Jurkat, Clone E6-1 (cell line): ENCODE data around the gene POLK.
"Not testable (repeated sequence)": the region's sequence is repeated elsewhere in the genome, so short reads cannot be mapped to it uniquely, and the experiment has no call there.

Experiments used
- DNase-seq: peaks from one replicate; pipeline ENCODE4 v3.0.0-alpha.2; 2011; ENCODE audit warnings: low read depth, low spot score
- H3K4me3 ChIP-seq: 2 replicates; pipeline ENCODE4 v1.5.1; 2011; ENCODE audit warnings: mild to moderate bottlenecking, low read length, control low read depth, moderate library complexity

The POLK gene

GRCh38 chr5:75588666-75589065 lies 77.0 kb downstream of the POLK start:
- no peak overlapping the region for H3K4me3 ChIP-seq
- no peak for DNase-seq

GRCh38 chr5:75600535-75600934 lies 88.8 kb downstream of the POLK start:
- no peak overlapping the region for H3K4me3 ChIP-seq
- DNase-seq = peak; percentile 47

DNA sequence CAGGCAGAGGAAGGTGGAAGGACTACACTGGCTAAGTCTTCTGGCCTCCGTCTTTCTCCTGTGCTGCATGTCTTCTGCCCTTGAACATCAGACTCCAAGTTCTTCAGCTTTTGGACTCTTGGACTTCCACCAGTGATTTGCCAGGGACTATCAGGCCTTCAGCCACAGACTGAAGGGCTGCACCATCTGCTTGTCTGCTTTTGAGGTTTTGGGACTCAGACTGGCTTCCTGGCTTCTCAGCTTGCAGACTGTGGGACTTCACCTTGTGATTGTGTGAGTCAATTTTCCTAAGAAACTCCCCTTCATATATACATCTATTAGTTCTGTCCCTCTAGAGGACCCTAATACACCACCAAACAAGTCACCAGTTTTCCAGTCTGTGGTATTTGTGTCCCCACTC lies 89.9 kb downstream of the POLK start:
- DNase-seq = no peak
- no peak overlapping the region for H3K4me3 ChIP-seq

- no peak for DNase-seq
- H3K4me3 ChIP-seq = no peak overlapping the region
These were observed 90.3 kb downstream of the POLK start for GRCh38 chr5:75601996-75602395.

DNA sequence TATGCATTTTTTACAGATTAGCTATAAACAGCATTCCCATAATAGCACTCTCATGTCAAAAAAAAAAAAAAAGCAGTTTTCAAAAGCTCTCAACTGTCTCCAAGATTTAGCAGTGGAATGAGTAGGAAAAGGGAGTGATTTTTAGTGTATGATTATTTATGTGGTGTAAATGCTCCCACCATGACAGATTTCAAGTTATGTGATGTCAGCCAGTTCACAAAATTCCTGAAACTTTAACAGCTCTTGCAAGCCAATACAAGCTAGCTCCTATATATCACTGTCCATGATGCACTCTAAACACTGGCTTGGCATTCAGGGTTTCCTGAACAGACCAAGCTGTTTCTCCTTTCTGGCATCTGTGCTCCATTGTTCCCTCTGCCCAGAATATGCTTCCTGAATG lies 91.7 kb downstream of the POLK start:
- H3K4me3 ChIP-seq = no peak overlapping the region
- DNase-seq = no peak

- no peak overlapping the region for H3K4me3 ChIP-seq
- DNase-seq = no peak
These were observed 92.1 kb downstream of the POLK start for GRCh38 chr5:75603821-75604220.

GRCh38 chr5:75607341-75607740 lies 95.7 kb downstream of the POLK start:
- DNase-seq, H3K4me3 ChIP-seq: not testable (repeated sequence)

DNA sequence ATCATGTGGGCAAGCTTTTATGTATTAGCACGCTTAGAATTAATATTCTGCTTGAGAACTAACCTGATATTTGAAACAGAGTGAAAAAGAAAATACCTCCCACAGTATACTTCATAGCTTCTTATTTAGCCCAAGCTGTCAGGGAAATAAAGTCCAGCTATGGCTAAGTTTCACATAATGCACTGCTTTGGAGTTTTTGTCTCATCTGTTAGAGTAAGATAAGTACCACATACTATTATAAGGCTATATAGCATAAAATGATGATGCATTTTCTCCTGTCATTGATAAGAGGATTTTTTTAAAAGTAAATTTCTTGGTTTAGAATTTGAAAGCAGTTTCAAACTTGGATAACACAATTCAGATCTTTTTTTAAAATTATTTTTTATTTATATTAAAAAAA lies 97.2 kb downstream of the POLK start:
- no peak overlapping the region for H3K4me3 ChIP-seq
- no peak for DNase-seq

GRCh38 chr5:75610201-75610600 lies 98.5 kb downstream of the POLK start:
- DNase-seq = no peak
- H3K4me3 ChIP-seq = no peak overlapping the region

GRCh38 chr5:75610859-75611310 lies 99.2 kb downstream of the POLK start:
- H3K4me3 ChIP-seq, DNase-seq: not testable (repeated sequence)

DNA sequence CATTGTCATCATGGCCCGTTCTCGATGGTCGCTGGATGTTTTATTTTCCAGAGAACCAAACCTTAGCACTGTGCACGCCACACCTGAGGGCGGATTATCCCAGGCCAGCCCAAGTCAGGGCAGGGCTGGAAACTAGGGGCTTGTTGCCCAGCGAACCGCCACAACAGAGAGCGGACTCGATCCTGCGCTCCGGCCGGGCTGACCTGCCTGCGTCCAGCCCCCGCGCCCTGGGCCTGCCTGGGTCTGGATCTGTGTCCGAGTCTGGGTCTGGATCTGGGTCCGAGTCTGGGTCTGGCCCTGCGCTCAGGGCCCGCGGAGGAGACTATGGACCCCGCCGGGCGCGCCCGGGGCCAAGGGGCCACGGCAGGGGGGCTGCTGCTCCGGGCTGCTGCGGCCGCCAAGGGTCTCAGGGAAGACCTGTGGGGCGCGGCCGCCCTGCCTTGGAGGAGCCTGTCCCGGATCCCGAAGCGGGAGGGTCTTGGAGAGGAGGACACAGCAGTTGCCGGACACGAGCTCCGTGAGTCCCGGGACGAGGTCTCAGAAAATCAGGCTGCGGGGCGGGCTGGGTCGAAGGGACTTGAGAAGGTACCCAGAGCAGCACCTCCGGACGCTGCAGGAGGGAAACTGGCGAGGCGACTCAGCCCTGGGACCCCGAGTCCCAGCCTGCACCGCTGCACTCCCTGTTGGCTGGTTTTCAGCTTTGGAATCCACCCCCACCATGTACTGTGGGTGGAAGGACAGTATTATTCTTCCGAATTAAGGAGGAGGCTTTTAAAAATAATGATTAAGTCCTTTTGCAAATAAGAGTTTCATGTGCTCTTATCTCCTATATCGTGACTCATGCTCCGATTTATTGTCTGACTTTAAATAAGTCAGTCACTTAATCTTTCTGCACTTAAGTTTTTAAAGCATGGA lies 99.9 kb downstream of the POLK start, which contains the start of gene ANKDD1B:
Gene ANKDD1B (plus strand): TSS at position 143 of the 915 bp plus-strand sequence. CDS start 182 bp downstream, at position 325.
- DNase-seq = no peak
- H3K4me3 ChIP-seq = no peak within 1 kb of the TSS

DNA sequence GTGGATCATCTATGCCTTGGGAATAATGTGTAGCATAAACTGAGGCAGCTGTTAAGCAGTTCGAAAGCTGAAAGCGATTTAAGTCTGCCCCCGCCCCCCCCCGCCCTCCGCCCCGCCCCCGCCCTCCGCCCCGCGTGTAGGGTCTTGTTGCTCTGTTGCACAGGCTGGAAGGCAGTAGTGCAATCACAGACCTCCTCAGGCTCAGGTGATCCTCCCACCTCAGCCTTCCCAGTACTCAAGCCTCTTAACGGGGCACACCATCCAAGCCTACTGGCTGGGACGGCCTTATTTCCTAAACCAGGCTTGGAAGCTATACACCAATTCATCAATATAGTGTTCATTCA lies 100.5 kb downstream of the POLK start:
- no peak for DNase-seq
- H3K4me3 ChIP-seq = no peak overlapping the region

GRCh38 chr5:75612901-75613300 lies 101.2 kb downstream of the POLK start:
- no peak for DNase-seq

DNA sequence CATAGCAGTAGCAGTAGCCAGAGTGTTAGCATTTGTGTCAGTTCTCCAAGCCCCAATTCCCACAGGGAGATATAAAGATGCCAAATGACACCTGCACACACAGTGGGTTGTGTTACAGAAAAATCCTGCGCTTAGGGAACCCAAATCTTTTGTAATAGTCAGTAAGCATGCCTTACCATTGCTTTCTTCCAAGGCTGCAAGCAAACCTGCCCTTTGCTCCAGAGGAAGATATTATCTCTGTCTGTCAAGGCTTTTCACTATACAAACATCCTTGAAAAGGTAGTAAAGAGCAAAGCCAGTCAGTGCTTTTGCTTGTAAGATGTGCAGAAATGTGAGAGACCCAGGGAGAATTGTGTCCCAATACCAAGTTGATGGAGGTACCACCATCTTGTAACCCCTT lies 102.5 kb downstream of the POLK start:
- no peak overlapping the region for H3K4me3 ChIP-seq
- no peak for DNase-seq

More at GRCh38 chr5:75612901-75613300, 101.2 kb downstream of the POLK start:
- no peak overlapping the region for H3K4me3 ChIP-seq

DNA sequence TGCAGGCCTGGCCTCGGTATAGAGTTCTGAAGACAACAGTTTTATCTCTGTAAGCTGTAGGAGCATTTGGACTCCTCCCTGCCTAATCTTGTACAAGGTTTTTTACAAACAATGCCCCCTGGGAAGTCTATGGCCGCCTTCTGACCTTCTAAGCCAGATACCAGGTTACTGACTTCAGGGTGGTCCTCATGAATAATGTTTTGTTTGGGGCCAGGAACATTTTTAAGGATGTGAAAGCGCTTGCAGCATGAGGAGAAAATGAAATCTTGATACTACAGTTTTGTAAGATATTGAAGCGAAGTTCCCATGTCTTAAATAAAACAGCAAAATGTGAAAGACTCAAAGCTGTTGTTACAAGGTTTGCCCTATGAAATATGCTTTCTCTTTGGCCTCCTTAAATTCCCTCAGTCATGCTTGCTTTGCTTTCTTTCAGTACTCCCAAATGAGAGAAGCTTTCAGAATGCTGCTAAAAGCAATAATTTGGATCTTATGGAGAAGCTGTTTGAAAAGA lies 104.7 kb downstream of the POLK start:
- no peak for DNase-seq
- H3K4me3 ChIP-seq = no peak overlapping the region

DNA sequence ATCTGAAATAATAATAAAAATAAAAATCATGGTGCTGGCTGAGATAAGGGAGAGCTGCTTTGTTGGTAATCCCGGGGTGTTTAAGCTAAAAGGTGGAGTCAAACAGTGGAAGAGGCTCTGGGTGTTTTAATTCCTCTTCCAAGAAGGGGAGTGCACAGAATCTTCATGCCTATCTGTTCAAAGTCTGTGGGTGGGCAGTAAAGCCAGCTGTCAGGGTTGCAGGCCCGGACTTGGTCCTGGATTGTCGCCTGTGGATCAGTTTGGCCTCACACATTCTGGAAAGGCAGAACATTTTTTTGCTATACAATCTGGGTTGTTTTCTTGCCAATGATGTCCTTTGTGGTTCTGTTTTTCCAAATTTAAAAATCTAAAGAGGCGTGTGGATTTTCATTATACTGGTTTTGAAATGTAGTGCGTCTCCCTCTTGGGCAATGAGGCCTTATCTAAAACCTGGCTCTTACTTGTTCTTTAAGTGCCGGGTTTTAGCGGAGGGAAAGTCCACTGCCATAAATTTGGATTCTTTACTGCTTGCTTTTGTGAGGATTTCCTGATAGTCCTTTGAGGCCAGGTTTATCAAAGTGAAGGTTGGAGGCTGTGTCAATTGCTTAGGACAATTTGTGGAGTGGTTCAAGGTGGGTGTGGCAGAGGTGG lies 105.4 kb downstream of the POLK start:
- no peak overlapping the region for H3K4me3 ChIP-seq
- no peak for DNase-seq

- no peak for DNase-seq
- no peak overlapping the region for H3K4me3 ChIP-seq
These were observed 106.2 kb downstream of the POLK start for GRCh38 chr5:75617736-75618352.

- DNase-seq = no peak
- H3K4me3 ChIP-seq = no peak overlapping the region
These were observed 108.7 kb downstream of the POLK start for GRCh38 chr5:75620184-75620959.

DNA sequence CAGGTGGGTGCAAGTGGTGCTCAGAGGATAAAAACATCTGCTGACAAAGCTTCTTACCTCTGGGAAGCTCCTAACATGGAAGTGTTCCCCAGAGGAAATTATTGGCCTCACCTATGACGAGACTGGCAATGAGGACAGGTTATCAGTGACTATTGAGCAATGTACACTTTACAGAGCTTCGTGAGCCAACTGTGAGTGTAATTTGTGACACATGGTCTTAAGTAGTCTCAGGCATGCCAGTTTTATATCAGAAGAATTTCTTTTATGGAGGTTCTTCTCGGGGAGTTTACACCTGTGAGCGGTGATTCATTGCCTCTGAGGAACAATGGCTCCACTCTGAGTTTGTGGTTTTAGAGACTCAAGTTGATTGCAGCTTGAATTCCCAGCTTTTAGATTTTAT lies 110.9 kb downstream of the POLK start:
- H3K4me3 ChIP-seq = no peak overlapping the region
- DNase-seq = no peak
